ENCODE data around the gene CYP4F3. TPM values are rescaled to one million over a fixed set of nuclear protein-coding genes. Genes with fewer than 3 reads are reported as not detected.

CYP4F3 gene
- total RNA-seq, 2 experiments from 2014 or later, result 0.06 to 0.23 TPM

Other genes with a start within 250 kb of the CYP4F3 start
- 10 to 100 TPM; 70.6 to 71.6 TPM for gene AKAP8L, start 221.9 kb upstream of the CYP4F3 start, total RNA-seq
- gene WIZ, start 190.9 kb upstream of the CYP4F3 start, total RNA-seq, result 10 to 100 TPM; 22.7 to 24.1 TPM
- gene RASAL3, start 176.4 kb upstream of the CYP4F3 start, total RNA-seq, result 10 to 100 TPM; 75.0 to 83.4 TPM
- not detected for gene PGLYRP2, start 161.4 kb upstream of the CYP4F3 start, total RNA-seq
- 1 to 10 TPM; 1.3 to 1.6 TPM for gene CYP4F22, start 132.4 kb upstream of the CYP4F3 start, total RNA-seq
- not detected for gene CYP4F8, start 25.7 kb upstream of the CYP4F3 start, total RNA-seq
- not detected for gene CYP4F12, start 32.2 kb downstream of the CYP4F3 start, total RNA-seq
- not detected for gene OR10H2, start 87.1 kb downstream of the CYP4F3 start, total RNA-seq
- gene OR10H3, start 97.1 kb downstream of the CYP4F3 start, total RNA-seq, result not detected
- gene OR10H5, start 146.8 kb downstream of the CYP4F3 start, total RNA-seq, result not detected
- not detected for gene OR10H1, start 174.8 kb downstream of the CYP4F3 start, total RNA-seq

All from activated naive CD8-positive, alpha-beta T cell treated with anti-CD3 and anti-CD28 coated beads for 36 hours (primary cell).